GM10248 (cell line): ENCODE data around the gene ZBTB7A.
"Not testable (repeated sequence)": the region's sequence is repeated elsewhere in the genome, so short reads cannot be mapped to it uniquely, and the experiment has no call there.

ENCODE experiments used
- CTCF ChIA-PET: fragments of 300-600 bp; sonication (Branson Sonifier 250); formaldehyde crosslinking; extraction: SDS; loops from one replicate; lab custom pipeline; 2021; ENCODE audit warnings: antibody characterized with exemption; lab: Yijun Ruan, JAX
- POLR2A ChIA-PET: fragments of 350-650 bp; sonication (Branson Sonifier 250); formaldehyde crosslinking; extraction: SDS; loops from one replicate; lab custom pipeline; 2020; ENCODE audit warnings: antibody characterized with exemption; lab: Yijun Ruan, JAX
- DNase-seq: peaks from one replicate; pipeline ENCODE4 v3.0.0; 2012; ENCODE audit errors: extremely low spot score
- TF ChIP-seq, protein P1 (sequence below): IDR thresholded peaks from 2 replicates; pipeline ENCODE4 v1.5.1; 2012; ENCODE audit warnings: mild to moderate bottlenecking, low read depth; ENCODE audit errors: extremely low read depth, missing control alignments, control extremely low read depth

ZBTB7A gene

GRCh38 chr19:4007836-4008539 is 58.7 kb downstream of the ZBTB7A start:
- CTCF ChIA-PET = interaction anchor here (1.0 to 3.9 kb wide), 6 partner anchors 13 to 132 kb away, joined by 4 to 17 read pairs (median 4); partner anchors contain the start of gene EEF2
- POLR2A ChIA-PET = interaction anchor here (0.5 to 1.2 kb wide), 6 partner anchors 11 to 335 kb away, joined by 3 to 4 read pairs (median 3); partner anchors contain the start of gene MPND
- TF ChIP-seq, protein P1, sequence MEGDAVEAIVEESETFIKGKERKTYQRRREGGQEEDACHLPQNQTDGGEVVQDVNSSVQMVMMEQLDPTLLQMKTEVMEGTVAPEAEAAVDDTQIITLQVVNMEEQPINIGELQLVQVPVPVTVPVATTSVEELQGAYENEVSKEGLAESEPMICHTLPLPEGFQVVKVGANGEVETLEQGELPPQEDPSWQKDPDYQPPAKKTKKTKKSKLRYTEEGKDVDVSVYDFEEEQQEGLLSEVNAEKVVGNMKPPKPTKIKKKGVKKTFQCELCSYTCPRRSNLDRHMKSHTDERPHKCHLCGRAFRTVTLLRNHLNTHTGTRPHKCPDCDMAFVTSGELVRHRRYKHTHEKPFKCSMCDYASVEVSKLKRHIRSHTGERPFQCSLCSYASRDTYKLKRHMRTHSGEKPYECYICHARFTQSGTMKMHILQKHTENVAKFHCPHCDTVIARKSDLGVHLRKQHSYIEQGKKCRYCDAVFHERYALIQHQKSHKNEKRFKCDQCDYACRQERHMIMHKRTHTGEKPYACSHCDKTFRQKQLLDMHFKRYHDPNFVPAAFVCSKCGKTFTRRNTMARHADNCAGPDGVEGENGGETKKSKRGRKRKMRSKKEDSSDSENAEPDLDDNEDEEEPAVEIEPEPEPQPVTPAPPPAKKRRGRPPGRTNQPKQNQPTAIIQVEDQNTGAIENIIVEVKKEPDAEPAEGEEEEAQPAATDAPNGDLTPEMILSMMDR = no peak
- DNase-seq = no peak

- peak; percentile 100 for DNase-seq
- POLR2A ChIA-PET = interaction anchor here (0.6 to 1.2 kb wide), 5 partner anchors 10 to 102 kb away, joined by 3 to 4 read pairs (median 3); no protein-coding TSS in a partner anchor
- TF ChIP-seq, protein P1 = no peak
- CTCF ChIA-PET = interaction anchor here (0.9 to 3.9 kb wide), 8 partner anchors 12 to 133 kb away, joined by 3 to 17 read pairs (median 4); partner anchors contain the start of gene EEF2
Observed at GRCh38 chr19:4007021-4007835, 59.5 kb downstream of the ZBTB7A start, which contains the start of gene PIAS4. Gene PIAS4, plus strand, starts transcription at chr19:4007736. Its CDS starts 25 bp downstream, at chr19:4007761.

DNA sequence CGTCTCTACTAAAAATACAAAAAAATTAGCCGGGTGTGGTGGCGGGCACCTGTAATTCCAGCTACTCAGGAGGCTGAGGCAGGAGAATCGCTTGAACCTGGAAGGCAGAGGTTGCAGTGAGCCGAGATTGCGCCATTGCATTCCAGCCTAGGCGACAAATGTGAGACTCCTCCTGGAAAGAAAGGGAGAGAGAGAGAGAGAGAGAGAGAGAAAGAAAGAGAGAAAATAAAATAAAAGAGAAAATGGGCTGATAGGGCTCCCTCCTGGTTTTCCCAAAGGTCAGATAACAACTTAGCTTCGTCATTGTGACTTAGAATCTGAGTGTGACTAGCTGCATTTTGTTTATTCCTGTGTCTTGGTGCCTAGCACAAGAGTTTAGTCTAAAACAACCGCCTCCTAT is 61.3 kb downstream of the ZBTB7A start:
- ChIA-PET POLR2A (interaction anchor here (0.6 to 0.7 kb wide), 2 partner anchors 14 to 375 kb away, joined by 3 read pairs; no protein-coding TSS in a partner anchor), CTCF (interaction anchor here (1.3 to 3.9 kb wide), 2 partner anchors 18 to 20 kb away, joined by 3 to 17 read pairs; partner anchors contain the start of gene EEF2)
- not testable (repeated sequence) for DNase-seq

DNA sequence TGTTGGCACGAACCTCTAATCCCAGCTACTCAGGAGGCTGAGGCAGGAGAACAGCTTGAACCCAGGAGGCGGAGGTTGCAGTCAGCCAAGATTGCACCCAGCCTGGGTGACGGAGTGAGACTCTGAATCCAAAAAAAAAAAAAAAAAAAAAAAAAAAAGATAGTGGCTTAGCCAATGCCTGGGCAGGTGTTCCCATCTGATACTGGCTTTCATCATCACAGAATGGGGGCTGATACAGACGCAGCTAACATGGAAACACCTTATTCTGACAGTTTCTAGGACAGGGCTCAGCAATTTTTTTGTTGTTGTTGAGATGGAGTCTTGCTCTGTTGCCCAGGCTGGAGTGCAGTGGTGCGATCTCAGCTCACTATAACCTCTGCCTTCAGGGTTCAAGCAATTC is 65.9 kb downstream of the ZBTB7A start:
- POLR2A ChIA-PET, DNase-seq: not testable (repeated sequence)
- CTCF ChIA-PET = interaction anchor here (0.9 to 2.8 kb wide), 3 partner anchors 10 to 139 kb away, joined by 4 to 11 read pairs (median 5); no protein-coding TSS in a partner anchor

DNA sequence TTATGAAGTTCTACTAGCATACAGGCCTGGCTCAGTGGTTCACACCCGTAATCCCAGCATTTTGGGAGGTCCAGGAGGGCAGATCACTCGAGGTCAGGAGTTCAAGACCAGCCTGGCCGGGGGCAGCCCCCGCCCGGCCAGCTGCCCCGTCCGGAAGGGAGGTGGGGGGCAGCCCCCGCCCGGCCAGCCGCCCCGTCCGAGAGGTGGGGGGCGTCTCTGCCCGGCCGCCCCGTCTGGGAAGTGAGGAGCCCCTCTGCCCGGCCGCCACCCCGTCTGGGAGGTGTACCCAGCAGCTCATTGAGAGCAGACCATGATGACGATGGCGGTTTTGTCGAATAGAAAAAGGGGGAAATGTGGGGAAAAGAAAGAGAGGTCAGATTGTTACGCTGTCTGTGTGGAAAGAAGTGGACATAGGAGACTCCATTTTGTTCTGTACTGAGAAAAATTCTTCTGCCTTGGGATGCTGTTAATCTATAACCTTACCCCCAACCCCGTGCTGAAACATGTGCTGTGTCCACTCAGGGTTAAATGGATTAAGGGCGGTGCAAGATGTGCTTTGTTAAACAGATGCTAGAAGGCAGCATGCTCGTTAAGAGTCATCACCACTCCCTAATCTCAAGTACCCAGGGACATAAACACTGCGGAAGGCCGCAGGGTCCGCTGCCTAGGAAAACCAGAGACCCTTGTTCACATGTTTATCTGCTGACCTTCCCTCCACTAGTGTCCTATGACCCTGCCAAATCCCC is 67.9 kb downstream of the ZBTB7A start:
- POLR2A ChIA-PET, DNase-seq: not testable (repeated sequence)
- CTCF ChIA-PET = interaction anchor here (1.3 kb wide), 1 partner anchor 141 kb away, joined by 3 read pairs; no protein-coding TSS in a partner anchor

DNA sequence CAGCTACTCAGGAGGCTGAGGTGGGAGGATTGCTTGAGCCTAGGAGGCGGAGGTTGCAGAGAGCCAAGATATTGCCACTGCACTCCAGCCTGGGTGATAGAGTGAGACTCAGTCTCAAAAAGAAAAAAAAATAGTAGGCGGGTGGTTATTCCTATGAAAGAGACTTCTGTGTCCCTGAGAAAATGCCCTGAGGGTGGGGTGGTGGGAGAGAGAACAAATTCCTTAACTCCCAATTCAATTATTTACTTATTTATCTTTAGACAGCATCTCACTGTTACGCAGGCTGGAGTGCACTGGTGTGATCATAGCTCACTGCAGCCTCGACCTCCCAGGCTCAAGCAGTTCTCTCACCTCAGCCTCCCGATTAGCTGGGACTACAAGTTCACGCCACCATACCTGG is 71.1 kb downstream of the ZBTB7A start:
- DNase-seq = no peak
- ChIA-PET CTCF (interaction anchor here (1.1 to 1.5 kb wide), 3 partner anchors 12 to 207 kb away, joined by 3 to 4 read pairs (median 4); partner anchors contain the start of gene PIAS4), POLR2A (no interaction called here)

More for the DNA sequence above, 71.1 kb downstream of the ZBTB7A start:
- TF ChIP-seq, protein P1 = no peak
